HepG2 (cell line): ENCODE measurements around the gene PTPA. TPM values are rescaled to one million over a fixed set of nuclear protein-coding genes. Genes with fewer than 3 reads are reported as not detected.
A peak's percentile ranks its signal among the peaks of the same experiment; 100 is the strongest.

Source experiments
- ATAD3A ChIP-seq: sonication (generic); formaldehyde crosslinking; IDR thresholded peaks from 2 replicates; pipeline ENCODE4 v1.4.0; 2020; ENCODE audit warnings: missing genetic modification reagents
- BHLHE40 ChIP-seq: IDR thresholded peaks from 2 replicates; pipeline ENCODE4 v1.6.1; 2011; ENCODE audit warnings: low read length, improper control_type of control experiment
- HDAC2 ChIP-seq: sonication (generic); formaldehyde crosslinking; IDR thresholded peaks from 2 replicates; pipeline ENCODE4 v1.4.0; 2020; ENCODE audit warnings: missing genetic modification reagents
- KDM6A ChIP-seq: IDR thresholded peaks from 2 replicates; pipeline ENCODE4 v1.6.1; 2016; ENCODE audit warnings: low read depth
- NFRKB ChIP-seq: fragments of 450-650 bp; IDR thresholded peaks from 2 replicates; pipeline ENCODE4 v1.6.1; 2017
- RARG ChIP-seq: sonication (generic); formaldehyde crosslinking; IDR thresholded peaks from 2 replicates; pipeline ENCODE4 v1.4.0; 2020; ENCODE audit warnings: low read depth, mild to moderate bottlenecking, missing genetic modification reagents
- SALL2 ChIP-seq: sonication (generic); formaldehyde crosslinking; IDR thresholded peaks from 2 replicates; pipeline ENCODE4 v1.8.1; 2023; ENCODE audit warnings: mild to moderate bottlenecking, missing genetic modification reagents, inconsistent platforms
- SIX1 ChIP-seq: sonication (generic); formaldehyde crosslinking; IDR thresholded peaks from 2 replicates; pipeline ENCODE4 v1.4.0; 2020; ENCODE audit warnings: missing genetic modification reagents, borderline replicate concordance
- SMAD1 ChIP-seq: sonication (generic); formaldehyde crosslinking; IDR thresholded peaks from 2 replicates; pipeline ENCODE4 v1.4.0; 2020; ENCODE audit warnings: missing genetic modification reagents, low read depth, mild to moderate bottlenecking, borderline replicate concordance
- SMC3 ChIP-seq: IDR thresholded peaks from 2 replicates; pipeline ENCODE4 v1.6.1; 2011; ENCODE audit warnings: low read length, improper control_type of control experiment
- SOX6 ChIP-seq, 2 experiments: fragments of 450-650 bp in 1 of 2; sonication (generic) in 1 of 2; formaldehyde crosslinking in 1 of 2; IDR thresholded peaks; 2 replicates each; pipeline versions ENCODE4 v1.4.0 to v1.6.1; 2017 to 2020; ENCODE audit warnings: antibody characterized with exemption in 1 of 2, mild to moderate bottlenecking in 1 of 2, missing genetic modification reagents in 1 of 2
- SRF ChIP-seq: IDR thresholded peaks from 2 replicates; pipeline ENCODE4 v1.6.1; 2011; ENCODE audit warnings: mild to moderate bottlenecking, low read depth, low read length, moderate library complexity
- SSRP1 ChIP-seq: IDR thresholded peaks from 2 replicates; pipeline ENCODE4 v1.6.1; 2016; ENCODE audit warnings: control low read depth
- TARDBP ChIP-seq: sonication (generic); formaldehyde crosslinking; IDR thresholded peaks from 2 replicates; pipeline ENCODE4 v1.8.0; 2022; ENCODE audit warnings: mild to moderate bottlenecking, missing genetic modification reagents
- TBP ChIP-seq: sonication (generic); formaldehyde crosslinking; IDR thresholded peaks from 2 replicates; pipeline ENCODE4 v1.5.0; 2020; ENCODE audit warnings: missing genetic modification reagents
- ZFX ChIP-seq: sonication (generic); formaldehyde crosslinking; IDR thresholded peaks from 2 replicates; pipeline ENCODE4 v1.4.0; 2020; ENCODE audit warnings: mild to moderate bottlenecking, low read depth, missing genetic modification reagents, moderate library complexity
- ZNF234 ChIP-seq: sonication (generic); formaldehyde crosslinking; conservative IDR thresholded peaks from 2 replicates; pipeline ENCODE4 v1.5.1; 2020; ENCODE audit warnings: mild to moderate bottlenecking, missing genetic modification reagents
- ZNF512B ChIP-seq: sonication (generic); formaldehyde crosslinking; IDR thresholded peaks from 2 replicates; pipeline ENCODE4 v1.5.1; 2020; ENCODE audit warnings: missing genetic modification reagents, mild to moderate bottlenecking, borderline replicate concordance
- ZNF737 ChIP-seq: sonication (generic); formaldehyde crosslinking; IDR thresholded peaks from 2 replicates; pipeline ENCODE4 v1.5.0; 2020; ENCODE audit warnings: missing genetic modification reagents, mild to moderate bottlenecking, borderline replicate concordance
- polyA plus RNA-seq, 8 experiments: library from polyadenylated mRNA; depleted of rRNA in 3 of 8; stranded (reverse) in 7 of 8; unstranded in 1 of 8; fragments of >200 nt; fragmentation: Illumina TruSeq in 4 of 8; extraction: Trizol in 4 of 8; gene quantifications; 2 replicates each; pipeline versions ENCODE4 v1.2.1 to v1.2.3, GENCODE V29; 2011 to 2016; ENCODE audit warnings: low read depth in 4 of 8, missing spikeins in 1 of 8, mixed read lengths in 1 of 8; ENCODE audit not compliant: insufficient read depth in 1 of 8
- total RNA-seq, 5 experiments: library from RNA; depleted of rRNA; stranded (reverse); fragments of >200 nt; fragmentation: Illumina TruSeq; extraction: Trizol; gene quantifications; 2 replicates each; pipeline ENCODE4 v1.2.3, GENCODE V29; 2016; ENCODE audit warnings: low read depth in 1 of 5
- TF ChIP-seq, protein P1 (sequence below): sonication (generic); formaldehyde crosslinking; IDR thresholded peaks from 2 replicates; pipeline ENCODE4 v1.4.0; 2020; ENCODE audit warnings: mild to moderate bottlenecking, missing genetic modification reagents
- TF ChIP-seq, protein P2 (sequence below): sonication (generic); formaldehyde crosslinking; IDR thresholded peaks from 2 replicates; pipeline ENCODE4 v1.5.1; 2020; ENCODE audit warnings: mild to moderate bottlenecking, missing genetic modification reagents, moderate library complexity

The PTPA gene
- total and polyA plus RNA-seq, 2 of the 13 experiments (the other 11 are each of a cell fraction or from before 2014, with no cell fraction given): 79.3 to 105 TPM

DNA sequence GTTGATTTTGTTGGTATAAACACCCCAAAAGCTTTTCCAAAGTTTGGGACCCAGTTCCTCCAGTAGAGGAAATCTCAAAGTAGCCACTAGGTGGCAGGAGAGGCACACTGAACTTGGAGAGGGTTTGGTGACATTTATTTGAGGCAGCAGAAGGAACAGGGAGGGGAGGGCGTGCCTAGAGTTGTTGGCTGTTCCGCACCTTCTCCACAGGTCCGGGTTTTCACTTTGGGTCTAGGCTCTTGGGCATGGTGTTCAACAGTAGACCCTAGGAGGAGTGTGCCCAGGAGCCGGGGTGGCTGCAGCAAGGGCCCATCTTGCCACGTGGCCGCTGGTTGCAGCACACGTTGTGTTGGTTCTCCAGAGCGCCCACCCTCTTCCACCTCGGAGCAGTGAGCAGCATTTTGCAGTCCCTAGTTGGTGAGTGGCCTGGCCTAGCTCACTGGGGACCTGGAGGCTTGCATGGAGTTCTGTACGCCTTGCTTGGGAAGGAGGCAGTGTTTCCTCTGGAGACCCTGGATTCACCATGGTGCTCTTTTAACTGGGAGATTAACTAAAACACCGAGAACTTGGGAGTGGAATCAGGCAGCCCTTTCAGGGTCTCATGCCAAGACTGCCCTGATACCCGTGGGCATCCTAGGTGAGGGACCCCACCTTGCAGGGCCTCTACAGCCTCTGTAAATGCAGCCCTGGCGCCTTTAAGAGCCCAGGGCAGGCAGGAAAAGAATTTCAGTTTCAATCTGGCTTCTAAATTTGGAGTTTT is 28.2 kb downstream of the PTPA start (continued):
- TF ChIP-seq KDM6A (CRISPR knock-in tag): no peak
- no peak for TF ChIP-seq RARG (CRISPR knock-in tag)
- TF ChIP-seq SRF: no peak
- TF ChIP-seq NFRKB: no peak
- TF ChIP-seq SIX1 (CRISPR knock-in tag): no peak
- TF ChIP-seq, protein P1, sequence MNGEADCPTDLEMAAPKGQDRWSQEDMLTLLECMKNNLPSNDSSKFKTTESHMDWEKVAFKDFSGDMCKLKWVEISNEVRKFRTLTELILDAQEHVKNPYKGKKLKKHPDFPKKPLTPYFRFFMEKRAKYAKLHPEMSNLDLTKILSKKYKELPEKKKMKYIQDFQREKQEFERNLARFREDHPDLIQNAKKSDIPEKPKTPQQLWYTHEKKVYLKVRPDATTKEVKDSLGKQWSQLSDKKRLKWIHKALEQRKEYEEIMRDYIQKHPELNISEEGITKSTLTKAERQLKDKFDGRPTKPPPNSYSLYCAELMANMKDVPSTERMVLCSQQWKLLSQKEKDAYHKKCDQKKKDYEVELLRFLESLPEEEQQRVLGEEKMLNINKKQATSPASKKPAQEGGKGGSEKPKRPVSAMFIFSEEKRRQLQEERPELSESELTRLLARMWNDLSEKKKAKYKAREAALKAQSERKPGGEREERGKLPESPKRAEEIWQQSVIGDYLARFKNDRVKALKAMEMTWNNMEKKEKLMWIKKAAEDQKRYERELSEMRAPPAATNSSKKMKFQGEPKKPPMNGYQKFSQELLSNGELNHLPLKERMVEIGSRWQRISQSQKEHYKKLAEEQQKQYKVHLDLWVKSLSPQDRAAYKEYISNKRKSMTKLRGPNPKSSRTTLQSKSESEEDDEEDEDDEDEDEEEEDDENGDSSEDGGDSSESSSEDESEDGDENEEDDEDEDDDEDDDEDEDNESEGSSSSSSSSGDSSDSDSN (CRISPR knock-in tag): peak; percentile 35; the same call in 1 of the 2 replicates
- no peak for TF ChIP-seq ZNF234 (CRISPR knock-in tag)
- no peak for TF ChIP-seq SOX6 (IDR thresholded peaks at IDR 0.05)
- TF ChIP-seq SOX6 (CRISPR knock-in tag; IDR thresholded peaks at IDR 0.05): 0 out of 2 replicates have a peak, but pooled peaks have one; percentile 30
- TF ChIP-seq SMAD1 (CRISPR knock-in tag): peak; percentile 58; the same call in 1 of the 2 replicates
- no peak; the same call in 1 of the 2 replicates for TF ChIP-seq ZFX
- peak; percentile 19; the same call in 1 of the 2 replicates for TF ChIP-seq SALL2 (CRISPR knock-in tag)
- no peak for TF ChIP-seq ZNF737 (CRISPR knock-in tag)
- TF ChIP-seq SMC3: peak; percentile 79; the same call in 1 of the 2 replicates
- TF ChIP-seq, protein P2, sequence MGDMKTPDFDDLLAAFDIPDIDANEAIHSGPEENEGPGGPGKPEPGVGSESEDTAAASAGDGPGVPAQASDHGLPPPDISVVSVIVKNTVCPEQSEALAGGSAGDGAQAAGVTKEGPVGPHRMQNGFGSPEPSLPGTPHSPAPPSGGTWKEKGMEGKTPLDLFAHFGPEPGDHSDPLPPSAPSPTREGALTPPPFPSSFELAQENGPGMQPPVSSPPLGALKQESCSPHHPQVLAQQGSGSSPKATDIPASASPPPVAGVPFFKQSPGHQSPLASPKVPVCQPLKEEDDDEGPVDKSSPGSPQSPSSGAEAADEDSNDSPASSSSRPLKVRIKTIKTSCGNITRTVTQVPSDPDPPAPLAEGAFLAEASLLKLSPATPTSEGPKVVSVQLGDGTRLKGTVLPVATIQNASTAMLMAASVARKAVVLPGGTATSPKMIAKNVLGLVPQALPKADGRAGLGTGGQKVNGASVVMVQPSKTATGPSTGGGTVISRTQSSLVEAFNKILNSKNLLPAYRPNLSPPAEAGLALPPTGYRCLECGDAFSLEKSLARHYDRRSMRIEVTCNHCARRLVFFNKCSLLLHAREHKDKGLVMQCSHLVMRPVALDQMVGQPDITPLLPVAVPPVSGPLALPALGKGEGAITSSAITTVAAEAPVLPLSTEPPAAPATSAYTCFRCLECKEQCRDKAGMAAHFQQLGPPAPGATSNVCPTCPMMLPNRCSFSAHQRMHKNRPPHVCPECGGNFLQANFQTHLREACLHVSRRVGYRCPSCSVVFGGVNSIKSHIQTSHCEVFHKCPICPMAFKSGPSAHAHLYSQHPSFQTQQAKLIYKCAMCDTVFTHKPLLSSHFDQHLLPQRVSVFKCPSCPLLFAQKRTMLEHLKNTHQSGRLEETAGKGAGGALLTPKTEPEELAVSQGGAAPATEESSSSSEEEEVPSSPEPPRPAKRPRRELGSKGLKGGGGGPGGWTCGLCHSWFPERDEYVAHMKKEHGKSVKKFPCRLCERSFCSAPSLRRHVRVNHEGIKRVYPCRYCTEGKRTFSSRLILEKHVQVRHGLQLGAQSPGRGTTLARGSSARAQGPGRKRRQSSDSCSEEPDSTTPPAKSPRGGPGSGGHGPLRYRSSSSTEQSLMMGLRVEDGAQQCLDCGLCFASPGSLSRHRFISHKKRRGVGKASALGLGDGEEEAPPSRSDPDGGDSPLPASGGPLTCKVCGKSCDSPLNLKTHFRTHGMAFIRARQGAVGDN (CRISPR knock-in tag): peak; percentile 98
- TF ChIP-seq TBP (CRISPR knock-in tag): no peak
- no peak for TF ChIP-seq BHLHE40
- TF ChIP-seq ZNF512B: 0 out of 2 replicates have a peak, but pooled peaks have one; percentile 15
- peak; percentile 10; the same call in 1 of the 2 replicates for TF ChIP-seq HDAC2 (CRISPR knock-in tag)
- TF ChIP-seq SSRP1 (CRISPR knock-in tag): 0 out of 2 replicates have a peak, but pooled peaks have one; percentile 15
- TF ChIP-seq ATAD3A (CRISPR knock-in tag): no peak
- TF ChIP-seq TARDBP (CRISPR knock-in tag): 0 out of 2 replicates have a peak, but pooled peaks have one; percentile 46
